ENCODE data around the gene PMFBP1.
A peak's percentile ranks its signal among the peaks of the same experiment; 100 is the strongest.

The PMFBP1 gene

DNA sequence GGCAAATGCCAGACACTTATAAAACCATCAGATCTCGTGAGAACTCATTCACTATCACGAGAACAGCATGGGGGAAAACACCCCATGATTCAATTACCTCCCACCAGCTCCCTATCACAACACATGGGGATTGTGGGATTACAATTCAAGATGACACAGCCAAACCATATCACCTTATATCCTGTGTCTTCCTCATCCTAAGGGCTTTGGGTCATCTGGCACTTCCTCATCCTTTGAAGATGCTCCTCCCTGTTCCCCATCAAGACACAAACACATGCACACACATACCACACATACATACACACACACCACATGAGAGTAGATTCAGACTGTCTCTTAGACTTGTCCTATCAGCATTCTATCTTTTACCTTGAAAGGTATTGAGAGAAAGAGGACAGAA, 2.8 kb upstream of the PMFBP1 start:
- TF ChIP-seq Cebpa-rat (IDR thresholded peaks at IDR 0.05) = no peak
- Histone ChIP-seq H3K4me2 (peak overlapping the region; percentile 13 to 78 (median 54); a peak in 21 of 22 replicates), H3K4me3 (no peak overlapping the region), H4K20me1 (no peaks in the 10 kb centered on the region), H3K27ac (peak overlapping the region in 8 of 11 experiments; percentile 3 to 86 (median 46); a peak in 13 of 22 replicates), H3K9ac (peak overlapping the region in 1 of 11 experiments; percentile 9; a peak in 1 of 22 replicates), H3K4me1 (peaks cover 6 to 56% (median 33%) of the 10 kb centered on the region in 10 experiments; a peak in 18 of 20 replicates), H3K9me3 (replicated peaks in 1 of 11) (peaks cover 9 to 43% (median 22%) of the 10 kb centered on the region in 11 experiments; a peak in 18 of 22 replicates), H3K36me3 (no peaks in the 10 kb centered on the region), H3K27me3 (no peaks in the 10 kb centered on the region)

GRCh38 chr16:72173997-72174396, 2.0 kb upstream of the PMFBP1 start:
- Histone ChIP-seq H3K27me3 (no peaks in the 10 kb centered on the region), H3K9me3 (replicated peaks in 1 of 11) (peaks cover 9 to 43% (median 22%) of the 10 kb centered on the region in 11 experiments; a peak in 18 of 22 replicates), H3K9ac (no peak overlapping the region), H3K27ac (peak overlapping the region in 6 of 11 experiments; percentile 6 to 86 (median 61); a peak in 7 of 22 replicates), H3K4me1 (peaks cover 6 to 56% (median 33%) of the 10 kb centered on the region in 10 experiments; a peak in 18 of 20 replicates), H3K4me3 (no peak overlapping the region), H4K20me1 (no peaks in the 10 kb centered on the region), H3K36me3 (no peaks in the 10 kb centered on the region), H3K4me2 (peak overlapping the region in 6 of 11 experiments; percentile 47 to 78 (median 56); a peak in 9 of 22 replicates)
- TF ChIP-seq Cebpa-rat (IDR thresholded peaks at IDR 0.05) = no peak

GRCh38 chr16:72171236-72171635, 719 bp downstream of the PMFBP1 start:
- Histone ChIP-seq H3K36me3 (no peaks in the 10 kb centered on the region; a peak in 1 of 22 replicates), H3K4me2 (peak overlapping the region in 3 of 11 experiments; percentile 62 to 79 (median 78); a peak in 6 of 22 replicates), H3K27ac (peak overlapping the region in 3 of 11 experiments; percentile 74 to 86 (median 85); a peak in 6 of 22 replicates), H3K9me3 (replicated peaks in 1 of 11) (peaks cover 5 to 39% (median 18%) of the 10 kb centered on the region in 11 experiments; a peak in 19 of 22 replicates), H3K4me1 (peaks cover 6 to 52% (median 33%) of the 10 kb centered on the region in 10 experiments; a peak in 18 of 20 replicates), H4K20me1 (no peaks in the 10 kb centered on the region), H3K4me3 (no peak overlapping the region), H3K27me3 (no peaks in the 10 kb centered on the region), H3K9ac (no peak overlapping the region; a peak in 1 of 22 replicates)
- no peak for TF ChIP-seq Cebpa-rat (IDR thresholded peaks at IDR 0.05)

DNA sequence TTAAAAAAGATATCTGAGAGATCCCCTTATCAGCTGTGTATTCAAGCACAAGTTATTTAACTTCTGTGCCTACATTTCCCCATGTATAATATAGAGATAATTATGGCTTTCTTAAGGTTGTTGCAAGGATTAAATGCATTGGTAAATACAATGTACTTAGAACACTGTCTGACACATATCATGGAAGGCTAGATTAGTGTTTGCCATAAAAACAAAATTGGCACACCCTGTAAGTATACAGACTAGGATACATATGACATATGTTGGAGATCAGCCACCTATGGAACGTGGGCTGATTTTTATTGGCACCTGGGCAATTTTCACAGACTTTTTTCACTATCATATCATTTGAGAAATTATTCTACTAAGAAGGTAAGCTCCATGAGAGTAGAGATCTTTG, 2.2 kb downstream of the PMFBP1 start:
- Histone ChIP-seq H3K4me1 (peaks cover 0 to 39% (median 20%) of the 10 kb centered on the region in 10 experiments; a peak in 16 of 20 replicates), H3K9me3 (replicated peaks in 1 of 11) (peaks cover 0 to 42% (median 16%) of the 10 kb centered on the region in 11 experiments; a peak in 17 of 22 replicates), H3K4me2 (no peak overlapping the region), H3K9ac (no peak overlapping the region), H3K27ac (no peak overlapping the region), H3K27me3 (no peaks in the 10 kb centered on the region), H4K20me1 (no peaks in the 10 kb centered on the region), H3K4me3 (no peak overlapping the region), H3K36me3 (peaks cover 0 to 4% (median 0%) of the 10 kb centered on the region in 11 experiments; a peak in 2 of 22 replicates)
- TF ChIP-seq Cebpa-rat (IDR thresholded peaks at IDR 0.05) = no peak

DNA sequence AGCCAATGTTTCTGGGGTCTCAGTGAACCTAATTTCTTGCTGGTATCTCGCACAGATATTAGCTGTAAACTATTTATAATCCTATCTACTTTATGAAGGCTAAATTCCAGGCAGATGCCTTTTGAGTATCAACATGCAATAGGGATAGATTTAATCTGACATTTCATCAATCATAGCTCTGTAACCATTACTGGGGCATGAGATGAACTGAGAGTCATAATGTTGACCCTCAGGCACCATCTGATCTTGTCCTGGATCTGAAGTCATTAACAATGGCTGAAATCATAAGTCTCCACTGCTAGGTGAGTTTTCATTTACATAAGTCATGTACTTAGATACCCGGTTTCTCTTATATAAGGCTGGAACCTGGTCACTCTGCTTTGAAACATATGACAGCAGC, 3.6 kb downstream of the PMFBP1 start:
- H3K36me3 ChIP-seq = peaks cover 0 to 4% (median 0%) of the 10 kb centered on the region in 11 experiments; a peak in 3 of 22 replicates
- H3K4me3 ChIP-seq = no peak overlapping the region
- no peak overlapping the region for H3K27ac ChIP-seq
- no peak for TF ChIP-seq Cebpa-rat (IDR thresholded peaks at IDR 0.05)
- no peaks in the 10 kb centered on the region for H3K27me3 ChIP-seq
- no peak overlapping the region for H3K4me2 ChIP-seq
- no peak overlapping the region for H3K9ac ChIP-seq
- peaks cover 0 to 25% (median 14%) of the 10 kb centered on the region in 10 experiments; a peak in 14 of 20 replicates for H3K4me1 ChIP-seq
- no peaks in the 10 kb centered on the region for H4K20me1 ChIP-seq
- H3K9me3 ChIP-seq (replicated peaks in 1 of 11) = peaks cover 0 to 31% (median 10%) of the 10 kb centered on the region in 11 experiments; a peak in 18 of 22 replicates

- Histone ChIP-seq H4K20me1 (no peaks in the 10 kb centered on the region), H3K36me3 (peaks cover 0 to 4% (median 0%) of the 10 kb centered on the region in 11 experiments; a peak in 3 of 22 replicates), H3K9ac (no peak overlapping the region), H3K27ac (no peak overlapping the region), H3K4me2 (no peak overlapping the region), H3K4me1 (peaks cover 0 to 23% (median 5%) of the 10 kb centered on the region in 10 experiments; a peak in 13 of 20 replicates), H3K27me3 (no peaks in the 10 kb centered on the region), H3K9me3 (replicated peaks in 1 of 11) (peaks cover 0 to 27% (median 10%) of the 10 kb centered on the region in 11 experiments; a peak in 18 of 22 replicates), H3K4me3 (no peak overlapping the region)
- TF ChIP-seq Cebpa-rat (IDR thresholded peaks at IDR 0.05) = no peak
Measured at GRCh38 chr16:72166954-72167561, 4.9 kb downstream of the PMFBP1 start.

DNA sequence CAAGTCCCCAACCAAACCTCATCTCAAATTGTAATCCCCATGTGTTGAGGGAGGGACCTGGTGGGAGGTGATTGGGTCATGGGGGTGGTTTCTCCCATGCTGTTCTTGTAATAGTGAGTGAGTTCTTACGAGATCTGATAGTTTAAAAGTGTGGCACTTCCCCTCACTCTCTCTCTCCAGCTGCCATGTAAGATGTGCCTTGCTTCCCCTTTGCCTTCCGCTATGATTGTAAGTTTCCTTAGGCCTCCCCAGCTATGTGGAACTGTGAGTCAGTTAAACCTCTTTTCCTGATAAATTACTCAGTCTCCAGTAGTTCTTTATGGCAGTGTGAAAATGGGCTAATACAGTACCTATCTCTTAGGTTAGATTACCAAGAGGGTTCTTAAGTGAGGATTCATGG, 5.8 kb downstream of the PMFBP1 start:
- no peak overlapping the region for H3K9ac ChIP-seq
- H3K27me3 ChIP-seq = no peaks in the 10 kb centered on the region

DNA sequence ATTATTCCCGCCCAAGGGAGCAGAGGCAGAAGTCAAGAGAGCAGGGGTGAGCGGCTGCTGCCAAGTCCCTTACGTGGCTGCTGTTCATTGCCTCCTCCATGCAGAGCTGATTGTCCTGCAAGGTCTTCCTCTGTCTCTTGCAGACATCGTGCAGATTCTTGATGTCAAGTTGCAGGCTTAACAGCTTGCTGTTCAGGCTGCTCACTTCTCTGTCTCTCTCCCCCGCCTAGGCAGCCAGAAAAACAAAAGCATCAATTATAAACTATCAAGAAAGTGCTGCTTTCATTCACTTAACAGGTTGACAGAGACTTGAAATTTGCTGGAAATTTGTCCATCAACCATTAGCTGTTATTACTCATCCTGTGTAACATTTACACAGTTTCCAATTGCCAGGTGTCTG, 7.3 kb downstream of the PMFBP1 start:
- Histone ChIP-seq H3K4me2 (no peak overlapping the region), H3K4me1 (peaks cover 0 to 9% (median 0%) of the 10 kb centered on the region in 10 experiments; a peak in 2 of 20 replicates), H3K9ac (no peak overlapping the region), H3K9me3 (replicated peaks in 1 of 11) (peaks cover 0 to 27% (median 10%) of the 10 kb centered on the region in 11 experiments; a peak in 18 of 22 replicates), H4K20me1 (no peaks in the 10 kb centered on the region), H3K27ac (no peak overlapping the region), H3K27me3 (no peaks in the 10 kb centered on the region), H3K4me3 (no peak overlapping the region), H3K36me3 (peaks cover 0 to 4% (median 0%) of the 10 kb centered on the region in 11 experiments; a peak in 3 of 22 replicates)
- TF ChIP-seq Cebpa-rat (IDR thresholded peaks at IDR 0.05) = no peak

More for the DNA sequence above, 5.8 kb downstream of the PMFBP1 start:
- Histone ChIP-seq H3K9me3 (replicated peaks in 1 of 11) (peaks cover 0 to 27% (median 10%) of the 10 kb centered on the region in 11 experiments; a peak in 18 of 22 replicates), H3K36me3 (peaks cover 0 to 4% (median 0%) of the 10 kb centered on the region in 11 experiments; a peak in 3 of 22 replicates), H4K20me1 (no peaks in the 10 kb centered on the region), H3K4me2 (no peak overlapping the region), H3K27ac (no peak overlapping the region), H3K4me1 (peaks cover 0 to 14% (median 0%) of the 10 kb centered on the region in 10 experiments; a peak in 6 of 20 replicates), H3K4me3 (no peak overlapping the region)
- TF ChIP-seq Cebpa-rat (IDR thresholded peaks at IDR 0.05) = no peak

- H3K9ac ChIP-seq = no peak overlapping the region
- peaks cover 0 to 21% (median 10%) of the 10 kb centered on the region in 11 experiments; a peak in 18 of 22 replicates for H3K9me3 ChIP-seq (replicated peaks in 1 of 11)
- H3K4me2 ChIP-seq = no peak overlapping the region
- no peak overlapping the region for H3K4me3 ChIP-seq
- no peaks in the 10 kb centered on the region for H4K20me1 ChIP-seq
- peaks cover 0 to 4% (median 0%) of the 10 kb centered on the region in 11 experiments; a peak in 3 of 22 replicates for H3K36me3 ChIP-seq
- H3K27me3 ChIP-seq = no peaks in the 10 kb centered on the region
- H3K27ac ChIP-seq = no peak overlapping the region
- TF ChIP-seq Cebpa-rat (IDR thresholded peaks at IDR 0.05) = no peak
- H3K4me1 ChIP-seq = peaks cover 0 to 9% (median 0%) of the 10 kb centered on the region in 10 experiments; a peak in 2 of 20 replicates
Measured at GRCh38 chr16:72162105-72162692, 9.8 kb downstream of the PMFBP1 start.
